ENCODE measurements around the gene PCK2.

The PCK2 gene

DNA sequence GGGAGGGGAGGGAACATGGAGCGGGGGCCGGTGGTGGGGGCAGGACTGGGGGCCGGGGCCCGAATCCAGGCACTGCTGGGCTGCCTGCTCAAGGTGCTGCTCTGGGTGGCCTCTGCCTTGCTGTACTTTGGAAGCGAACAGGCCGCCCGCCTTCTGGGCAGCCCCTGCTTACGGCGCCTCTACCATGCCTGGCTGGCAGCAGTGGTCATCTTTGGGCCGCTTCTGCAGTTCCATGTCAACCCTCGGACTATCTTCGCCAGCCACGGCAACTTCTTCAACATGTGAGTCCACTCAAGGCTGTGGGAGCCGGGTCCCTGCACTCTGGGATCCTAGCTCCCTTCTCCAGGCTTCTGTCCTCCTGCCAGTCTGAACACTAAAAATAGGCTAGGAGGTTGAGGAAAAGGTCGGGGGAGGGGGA lies 37.4 kb downstream of the PCK2 start:
- DNase-seq: no peak
- intact Hi-C loops (cut with DNase I): no loop called here

DNA sequence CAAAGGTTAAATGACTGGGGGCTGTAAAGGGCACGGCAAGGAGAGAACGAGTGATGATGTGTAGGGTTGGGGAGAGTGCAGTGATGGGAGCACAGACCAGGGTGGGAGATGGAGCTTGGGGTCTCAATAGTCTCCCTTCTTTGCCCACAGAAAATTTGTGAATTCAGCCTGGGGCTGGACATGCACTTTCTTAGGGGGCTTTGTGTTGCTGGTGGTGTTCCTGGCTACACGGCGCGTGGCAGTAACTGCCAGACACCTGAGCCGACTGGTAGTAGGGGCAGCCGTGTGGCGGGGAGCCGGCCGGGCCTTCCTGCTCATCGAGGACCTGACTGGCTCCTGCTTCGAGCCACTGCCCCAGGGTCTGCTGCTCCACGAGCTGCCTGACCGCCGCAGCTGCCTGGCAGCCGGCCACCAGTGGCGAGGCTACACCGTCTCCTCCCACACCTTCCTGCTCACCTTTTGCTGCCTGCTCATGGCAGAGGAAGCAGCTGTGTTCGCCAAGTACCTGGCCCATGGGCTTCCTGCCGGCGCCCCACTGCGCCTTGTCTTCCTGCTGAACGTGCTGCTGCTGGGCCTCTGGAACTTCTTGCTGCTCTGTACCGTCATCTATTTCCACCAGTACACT lies 38.1 kb downstream of the PCK2 start:
- intact Hi-C loops (cut with DNase I): no loop called here
- peak in 1 of 10 donors; percentile 77 for DNase-seq

DNA sequence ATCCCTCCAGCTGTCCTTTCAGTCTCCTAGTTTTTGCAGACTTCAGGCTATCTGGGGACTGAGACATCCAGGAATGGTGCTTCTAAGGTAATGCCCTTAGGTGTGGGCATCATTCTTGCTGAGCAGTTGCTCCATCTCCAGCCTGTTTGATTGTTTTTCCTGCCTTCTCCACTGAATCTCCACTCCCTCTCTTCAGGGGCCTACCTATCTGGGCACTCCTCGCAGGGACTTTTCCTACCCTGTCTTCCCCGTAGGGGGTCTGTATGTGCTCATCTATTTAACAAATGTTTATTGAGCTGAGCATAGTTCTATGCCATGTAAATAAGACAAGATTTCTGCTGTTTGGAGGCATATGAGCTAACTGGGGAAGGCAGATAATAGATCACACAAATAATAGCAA lies 38.9 kb downstream of the PCK2 start:
- intact Hi-C loops (cut with DNase I): no loop called here

DNA sequence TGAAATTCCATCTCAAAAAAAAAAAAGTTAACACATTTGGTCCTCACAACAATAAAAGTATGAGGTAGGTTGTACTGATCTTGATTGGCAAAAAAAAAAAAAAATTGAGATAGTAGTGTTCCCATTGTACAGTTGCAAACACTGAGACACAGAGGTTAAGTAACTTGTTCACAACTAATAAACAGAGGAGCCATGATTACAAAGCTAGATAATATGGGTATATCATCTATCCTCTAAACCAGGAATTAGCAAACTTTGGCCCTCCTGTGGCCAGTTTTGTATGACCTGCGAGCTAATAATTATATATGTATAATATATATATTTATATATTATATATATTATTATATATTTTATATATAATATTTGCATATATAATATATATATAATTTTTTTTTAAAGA lies 39.6 kb downstream of the PCK2 start:
- intact Hi-C loops (cut with DNase I): no loop called here
- DNase-seq: no peak

More for the DNA sequence above, 38.9 kb downstream of the PCK2 start:
- DNase-seq: no peak

DNA sequence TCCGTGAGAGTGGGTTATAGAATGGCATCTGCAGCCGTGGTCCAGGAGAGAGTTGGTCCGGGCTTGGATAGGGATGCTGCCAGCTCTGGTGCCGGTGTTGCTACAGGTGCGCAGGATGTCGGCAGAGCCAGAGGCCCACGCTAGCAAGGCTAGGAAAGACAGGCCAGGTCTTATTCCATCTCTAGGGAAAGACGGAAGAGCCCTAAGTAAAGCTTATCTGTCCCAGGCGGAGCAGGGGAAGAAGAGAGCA lies 41.4 kb downstream of the PCK2 start:
- no peak for DNase-seq
- intact Hi-C loops (cut with DNase I): no loop called here

DNA sequence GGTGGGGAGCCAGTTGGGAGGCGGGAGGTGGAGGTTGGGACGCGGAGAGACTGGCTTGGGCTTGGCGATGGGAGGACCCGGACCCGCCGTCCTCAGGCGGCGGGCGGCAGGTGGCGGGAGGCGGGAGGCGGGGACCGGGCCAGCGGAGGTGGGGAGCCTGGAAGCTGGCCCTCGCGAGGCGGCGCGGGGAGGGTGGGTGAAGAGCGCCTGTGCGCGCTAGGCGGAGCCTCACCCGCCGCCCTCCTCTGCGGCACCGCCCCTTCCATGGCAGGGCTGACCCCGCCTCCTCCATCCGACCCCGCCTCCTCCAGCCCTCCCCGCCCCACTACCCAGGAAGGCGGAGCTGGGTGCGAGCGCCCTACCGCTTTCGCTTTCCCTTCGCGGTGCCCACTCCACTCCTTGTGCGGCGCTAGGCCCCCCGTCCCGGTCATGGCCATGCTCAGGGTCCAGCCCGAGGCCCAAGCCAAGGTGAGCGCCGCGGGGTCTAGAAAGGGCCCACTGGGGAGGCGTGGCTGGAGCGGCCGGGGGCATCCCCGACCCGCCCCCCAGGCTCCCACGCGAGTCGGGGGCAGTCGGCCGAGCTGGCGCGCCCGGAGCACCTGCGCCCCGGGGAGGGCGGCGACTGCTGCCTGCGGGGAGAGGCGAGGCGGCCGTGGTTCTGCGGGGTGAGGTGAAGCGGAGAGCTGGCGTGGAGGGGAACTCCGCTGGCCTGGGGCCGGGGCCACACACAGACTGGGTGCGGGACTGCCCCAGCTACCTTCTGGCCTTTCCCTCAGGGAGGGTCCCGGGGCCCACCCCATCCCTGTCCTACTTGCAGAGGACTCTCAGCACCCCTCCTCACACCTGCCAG lies 41.9 kb downstream of the PCK2 start, which contains the start of gene PSME1:
TSS of gene PSME1 (plus strand) at position 361 of the 850 bp plus-strand sequence. CDS start at position 430, 69 bp downstream.
- intact Hi-C loops (cut with DNase I): no loop called here
- DNase-seq: peak; percentile 87 to 99 (median 94)

DNA sequence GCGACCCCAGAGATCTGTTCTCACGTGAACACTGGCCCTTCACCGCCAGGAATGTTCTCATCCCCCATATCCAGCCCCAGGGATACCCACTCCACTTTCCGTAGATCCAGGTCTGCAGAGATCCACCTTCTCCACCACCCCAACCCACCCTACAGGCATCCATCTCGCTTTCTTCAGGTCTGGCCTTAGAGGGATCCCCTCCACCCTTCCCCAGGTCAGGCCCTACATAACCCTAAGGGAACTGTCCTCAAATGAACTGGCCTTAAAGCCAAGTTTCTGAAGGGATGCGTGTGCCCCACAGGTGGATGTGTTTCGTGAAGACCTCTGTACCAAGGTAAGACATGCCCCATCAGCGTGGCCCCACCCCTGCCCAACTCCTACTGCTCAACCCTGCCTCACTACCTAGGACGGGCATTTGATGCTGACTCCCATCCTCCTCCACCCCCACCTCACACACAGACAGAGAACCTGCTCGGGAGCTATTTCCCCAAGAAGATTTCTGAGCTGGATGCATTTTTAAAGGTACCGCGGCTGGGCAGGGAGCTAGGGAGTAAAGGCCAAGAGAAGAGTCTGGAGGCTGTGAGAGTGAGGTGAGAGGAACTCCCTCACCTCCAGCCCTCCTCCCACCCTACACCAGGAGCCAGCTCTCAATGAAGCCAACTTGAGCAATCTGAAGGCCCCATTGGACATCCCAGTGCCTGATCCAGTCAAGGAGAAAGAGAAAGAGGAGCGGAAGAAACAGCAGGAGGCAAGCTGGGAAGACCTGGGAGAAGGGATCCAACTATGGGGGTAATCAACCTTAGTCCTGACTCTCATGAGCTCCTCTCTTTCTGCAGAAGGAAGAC lies 42.8 kb downstream of the PCK2 start:
- DNase-seq: peak in 1 of 10 donors; percentile 66
- intact Hi-C loops (cut with DNase I): no loop called here

DNA sequence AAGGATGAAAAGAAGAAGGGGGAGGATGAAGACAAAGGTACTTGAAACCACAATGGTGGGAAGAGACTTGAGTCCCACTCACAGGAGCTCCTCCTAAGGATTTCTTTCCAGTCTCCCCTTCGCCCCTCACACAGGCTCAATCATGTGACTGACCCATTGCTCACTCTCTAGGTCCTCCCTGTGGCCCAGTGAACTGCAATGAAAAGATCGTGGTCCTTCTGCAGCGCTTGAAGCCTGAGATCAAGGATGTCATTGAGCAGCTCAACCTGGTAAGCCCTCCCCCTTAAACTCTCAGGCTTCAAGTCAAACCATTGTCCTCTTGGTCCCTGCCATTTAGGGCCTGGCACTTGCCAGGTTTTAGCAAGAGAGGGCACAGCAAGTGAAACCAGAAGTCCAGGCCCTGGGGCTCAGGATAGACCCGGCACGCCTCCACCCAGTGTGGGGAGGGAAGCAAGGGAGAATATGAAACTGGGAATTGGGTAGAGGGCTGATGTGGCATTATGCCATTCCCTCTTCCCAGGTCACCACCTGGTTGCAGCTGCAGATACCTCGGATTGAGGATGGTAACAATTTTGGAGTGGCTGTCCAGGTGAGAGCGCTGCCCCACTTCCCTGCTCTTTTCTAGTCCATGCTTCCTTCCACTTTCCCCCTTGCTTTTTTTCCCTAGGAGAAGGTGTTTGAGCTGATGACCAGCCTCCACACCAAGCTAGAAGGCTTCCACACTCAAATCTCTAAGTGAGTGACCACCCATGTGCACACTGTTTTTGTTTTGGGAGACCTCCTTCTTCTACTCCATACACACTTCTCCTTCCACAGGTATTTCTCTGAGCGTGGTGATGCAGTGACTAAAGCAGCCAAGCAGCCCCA lies 43.7 kb downstream of the PCK2 start:
- intact Hi-C loops (cut with DNase I): no loop called here
- peak in 1 of 10 donors; percentile 11 for DNase-seq

DNA sequence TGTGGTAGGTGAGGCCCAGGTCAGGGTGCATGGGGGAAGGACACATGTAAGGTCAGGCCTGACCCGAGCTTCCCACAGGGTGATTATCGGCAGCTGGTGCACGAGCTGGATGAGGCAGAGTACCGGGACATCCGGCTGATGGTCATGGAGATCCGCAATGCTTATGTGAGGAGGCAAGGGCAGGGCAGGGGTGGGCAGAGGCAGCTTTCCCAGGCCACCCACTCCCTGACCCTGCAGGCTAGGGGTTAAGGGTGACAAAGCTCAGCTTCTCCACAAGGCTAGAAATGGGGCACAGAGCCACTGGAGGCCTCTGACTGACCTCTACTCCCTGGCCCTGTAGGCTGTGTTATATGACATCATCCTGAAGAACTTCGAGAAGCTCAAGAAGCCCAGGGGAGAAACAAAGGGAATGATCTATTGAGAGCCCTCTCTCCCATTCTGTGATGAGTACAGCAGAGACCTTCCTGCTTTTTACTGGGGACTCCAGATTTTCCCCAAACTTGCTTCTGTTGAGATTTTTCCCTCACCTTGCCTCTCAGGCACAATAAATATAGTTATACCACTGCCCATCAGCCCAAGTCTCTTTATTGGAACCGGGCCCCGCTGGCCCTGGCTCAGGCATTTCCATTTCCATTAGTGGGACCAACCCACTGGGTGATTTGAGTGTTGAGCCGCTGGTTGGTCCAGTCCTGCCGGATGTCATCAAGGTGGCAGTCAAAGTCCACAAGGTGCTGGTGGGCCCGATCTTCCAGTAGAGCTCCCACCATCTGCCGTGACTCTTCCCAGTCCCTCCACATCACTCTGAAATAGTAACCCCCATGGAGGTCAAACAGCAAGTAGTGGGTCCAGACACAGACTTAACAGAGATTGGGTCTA lies 44.5 kb downstream of the PCK2 start:
- intact Hi-C loops (cut with DNase I): no loop called here
- peak in 1 of 10 donors; percentile 61 for DNase-seq

DNA sequence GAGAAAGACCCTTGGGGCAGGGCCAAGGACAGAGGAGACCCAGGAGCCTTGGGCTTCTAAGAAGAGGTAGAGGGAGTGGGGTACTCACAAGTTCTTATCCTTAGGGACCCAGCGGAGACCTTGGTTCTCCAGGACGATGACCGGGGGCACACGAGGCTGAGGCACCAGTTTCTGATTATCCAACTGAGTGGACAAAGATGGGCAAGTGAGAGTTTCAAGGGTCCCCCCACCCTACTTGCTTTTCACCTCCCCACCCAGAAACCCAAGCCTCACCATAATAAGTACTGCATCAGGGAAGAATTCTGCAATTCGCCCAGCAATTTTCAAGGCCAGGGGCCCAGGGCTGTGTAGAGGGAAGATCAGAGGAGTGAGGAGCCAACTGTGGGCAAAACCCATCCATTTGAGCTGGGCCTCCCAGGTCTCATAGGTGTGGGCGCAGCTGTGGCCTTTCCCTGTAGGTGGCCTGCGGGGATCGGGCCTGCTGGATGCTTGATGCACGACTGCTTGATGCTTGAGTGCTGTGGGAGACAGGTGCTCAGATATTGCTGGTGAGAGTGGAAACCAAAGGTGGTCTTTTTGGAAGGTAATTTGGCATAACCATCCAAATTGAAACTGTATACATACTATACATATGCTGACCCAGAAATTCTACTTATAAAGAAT lies 45.3 kb downstream of the PCK2 start:
- peak in 1 of 10 donors; percentile 81 for DNase-seq
- intact Hi-C loops (cut with DNase I): no loop called here

DNA sequence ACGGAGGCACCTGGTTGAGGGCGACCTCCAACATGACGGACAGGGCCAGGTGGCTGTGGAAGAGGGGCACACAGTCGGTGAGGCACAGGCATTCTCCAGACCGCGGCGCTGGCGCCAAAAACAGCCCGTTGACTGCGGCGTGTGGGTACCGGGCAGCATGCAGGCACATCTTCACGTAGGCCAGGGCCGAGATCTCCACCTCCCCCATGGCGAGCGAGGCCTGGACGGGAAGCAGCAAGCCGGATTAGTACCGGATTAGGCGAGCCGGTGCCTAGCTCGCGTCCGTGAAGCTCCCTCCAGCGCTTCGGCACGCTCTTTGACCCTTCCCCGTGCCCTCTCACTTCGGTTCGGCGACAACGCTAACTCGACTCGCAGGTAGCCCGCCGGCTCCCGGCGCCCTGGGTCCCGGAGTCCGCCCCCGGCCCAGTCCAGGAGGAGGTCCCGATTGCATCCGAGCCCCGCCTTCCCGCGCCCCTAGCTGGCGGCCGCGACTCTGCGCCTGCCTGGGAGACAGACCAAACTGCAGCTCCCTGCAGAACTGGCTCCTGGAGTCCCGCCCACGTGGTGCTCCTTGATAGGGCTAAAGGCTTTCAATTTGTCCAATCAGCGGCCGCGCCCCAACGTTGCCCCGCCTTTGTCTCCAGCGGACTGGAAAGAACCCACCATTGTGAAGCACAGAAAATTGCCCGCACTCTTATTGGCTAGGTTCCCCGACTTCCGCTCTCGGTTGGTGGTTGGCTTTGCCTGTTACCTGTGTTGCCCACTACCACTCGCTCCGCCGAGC lies 47.2 kb downstream of the PCK2 start, which contains the start of gene EMC9:
TSS of gene EMC9 (minus strand) at position 495 of the 784 bp plus-strand sequence. CDS start at position 208, 287 bp downstream.
- peak; percentile 99 to 100 (median 100) for DNase-seq
- intact Hi-C loops (cut with DNase I): loop anchor here (2.0 kb wide), 1 partner anchor 26 kb away; the partner anchor contains the start of genes DCAF11 and NRL

DNA sequence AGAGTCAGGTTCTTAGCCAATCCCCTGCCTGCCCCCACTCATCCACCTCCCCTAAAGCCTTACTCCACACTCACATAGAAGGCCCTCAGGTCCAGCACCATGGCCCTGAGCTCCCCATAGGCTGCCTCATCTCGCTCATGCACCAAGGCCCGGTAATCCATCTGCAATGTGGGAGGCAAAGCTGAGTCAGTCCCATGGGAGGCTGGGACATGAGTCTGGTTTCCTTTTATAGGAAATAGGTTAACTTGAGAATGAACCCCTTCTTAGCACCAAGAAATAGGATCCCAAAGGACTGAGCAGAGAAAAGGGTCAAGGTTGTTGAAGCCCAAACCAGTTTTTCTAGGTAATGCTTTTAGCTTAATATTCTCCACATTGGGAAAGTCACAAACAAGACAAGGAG lies 49.4 kb downstream of the PCK2 start:
- intact Hi-C loops (cut with DNase I): no loop called here

DNA sequence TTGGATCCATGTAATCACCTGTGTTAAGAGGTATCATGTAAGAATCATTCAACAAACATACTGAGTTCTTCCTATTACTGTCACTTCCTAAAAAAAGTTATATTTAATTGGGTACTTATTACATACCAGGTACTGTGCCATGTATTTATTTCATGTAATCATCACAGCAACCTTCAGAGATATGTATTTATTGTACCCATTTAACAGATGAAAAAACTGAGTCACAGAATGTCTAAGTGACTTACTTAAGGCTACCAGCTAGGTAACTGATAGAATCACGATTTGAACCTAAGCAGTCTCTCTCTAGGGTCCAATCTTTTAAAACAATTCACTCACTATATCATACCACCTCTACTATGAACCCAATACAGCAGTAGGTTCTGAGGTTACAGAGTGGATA lies 50.3 kb downstream of the PCK2 start:
- DNase-seq: no peak
- intact Hi-C loops (cut with DNase I): no loop called here

More for the DNA sequence above, 49.4 kb downstream of the PCK2 start:
- DNase-seq: no peak

DNA sequence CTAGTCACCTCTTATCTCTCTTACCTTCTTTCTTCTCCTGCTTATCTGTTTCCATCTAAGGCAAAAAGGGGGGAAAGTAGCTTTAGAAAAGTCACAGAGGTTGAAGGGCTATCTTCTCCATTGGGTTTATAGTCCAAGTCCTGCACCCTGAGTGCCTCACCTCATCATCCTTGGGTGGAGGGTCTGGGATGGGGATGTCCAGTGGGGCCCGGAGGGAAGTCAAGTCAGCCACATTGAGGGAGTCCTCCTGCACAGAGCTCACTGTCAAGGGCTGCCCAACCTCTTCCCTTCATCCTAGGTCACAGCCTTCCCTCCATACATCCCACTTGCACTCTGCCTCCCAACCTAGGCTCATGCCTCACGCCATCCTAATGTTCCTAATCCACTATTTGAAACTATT lies 51.1 kb downstream of the PCK2 start:
- intact Hi-C loops (cut with DNase I): no loop called here
- peak in 1 of 10 donors; percentile 54 for DNase-seq

DNA sequence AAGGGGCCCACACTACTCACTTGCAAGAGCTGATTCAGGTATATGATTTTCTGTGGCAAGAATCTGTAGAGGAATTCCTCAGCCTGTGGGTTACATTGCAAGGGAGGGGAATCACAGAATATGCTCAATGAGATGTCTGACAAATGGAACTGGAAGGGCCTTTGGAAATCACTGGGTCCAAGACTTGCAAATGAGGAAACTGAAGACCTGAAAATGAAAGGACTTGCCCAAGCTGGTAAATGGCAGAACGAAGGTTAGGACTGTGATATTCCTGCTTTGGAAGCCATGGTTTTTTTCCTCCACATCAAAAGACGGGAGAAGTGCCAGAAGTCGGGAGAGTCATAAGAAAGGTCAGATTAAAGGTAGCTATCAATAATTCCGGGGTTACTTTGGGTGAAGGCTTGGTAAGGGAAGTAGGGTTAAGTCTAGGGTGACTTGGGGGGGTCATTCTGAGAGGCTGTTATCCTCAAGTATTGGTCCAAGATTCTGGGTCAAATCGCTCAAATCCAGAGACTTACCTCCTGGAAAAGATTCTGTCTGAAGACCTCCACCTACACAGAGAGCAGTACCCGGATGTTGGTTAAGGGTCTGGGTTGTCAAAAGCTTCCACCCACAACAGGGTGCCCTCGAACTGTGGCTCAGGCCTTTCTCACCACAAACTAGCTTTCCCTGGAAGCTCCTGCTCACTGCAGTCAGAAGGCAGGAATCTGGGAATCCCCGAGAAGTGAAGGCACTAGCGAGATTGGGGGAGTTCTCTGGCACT lies 51.8 kb downstream of the PCK2 start:
- intact Hi-C loops (cut with DNase I): loop anchor here (2.0 kb wide), 1 partner anchor 15 kb away; the partner anchor contains the start of gene IRF9
- DNase-seq: no peak

DNA sequence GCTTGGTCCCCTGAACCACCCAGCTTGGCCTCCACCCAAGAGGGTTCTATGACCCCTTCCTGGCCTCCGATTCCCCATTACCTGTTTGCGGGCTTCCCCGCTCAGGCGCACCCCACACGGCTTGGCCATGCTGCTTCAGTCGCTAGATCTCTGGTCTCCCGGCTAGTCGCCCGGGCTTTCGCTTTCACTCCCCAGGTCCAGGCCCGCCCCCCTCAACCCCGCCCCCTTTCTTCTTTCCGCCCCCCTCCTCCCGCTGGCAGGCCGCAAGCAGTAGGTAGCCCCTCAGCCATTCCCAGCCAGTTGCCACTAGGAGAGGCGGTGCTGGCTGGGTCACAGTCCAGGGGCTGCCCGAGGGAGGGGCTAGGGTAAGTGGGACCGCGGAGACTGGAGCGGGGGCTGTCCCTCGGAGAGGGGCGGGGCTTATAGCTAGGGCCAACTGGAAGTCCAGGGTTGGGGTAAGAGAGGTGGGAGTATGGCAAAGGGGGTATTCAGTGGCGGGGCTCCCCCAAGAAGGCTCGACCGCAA lies 52.4 kb downstream of the PCK2 start, which contains the start of gene PSME2:
TSS of gene PSME2 (minus strand) at position 158 of the 525 bp plus-strand sequence. CDS start at position 129, 29 bp downstream.
- peak; percentile 64 to 97 (median 79) for DNase-seq
- intact Hi-C loops (cut with DNase I): loop anchor here (2.0 kb wide), 1 partner anchor 14 kb away; the partner anchor contains the start of gene IRF9
